T-cell (primary cell): Measurements from ENCODE around the gene COX4I1. TPM values are rescaled to one million over a fixed set of nuclear protein-coding genes. Genes with fewer than 3 reads are reported as not detected.

Source experiments
- ATAC-seq, 4 experiments: fragments of 200-7000 bp in 3 of 4; fragments of 150-1000 bp in 1 of 4; cut with Tn5 transposase; replicated peaks in 1 of 4; 1 replicate in 3 of 4; 2 replicates in 1 of 4; pipeline ENCODE4 v1.10.0; 2021; ENCODE audit warnings: moderate library complexity in 3 of 4, mild to moderate bottlenecking in 2 of 4, moderate number of reproducible peaks in 1 of 4
- CTCF ChIA-PET, 2 donors: fragments of 300-600 bp; sonication (Branson Sonifier 250); formaldehyde crosslinking; loops; one replicate each; lab custom pipeline; 2022; ENCODE audit warnings: antibody characterized with exemption in 2 of 2; lab: Charles Lee
- POLR2A ChIA-PET, 2 donors: fragments of 300-600 bp; sonication (Branson Sonifier 250); formaldehyde crosslinking; loops; one replicate each; lab custom pipeline; 2022; ENCODE audit warnings: antibody characterized with exemption in 2 of 2; lab: Charles Lee
- DNase-seq, 35 experiments: peaks; one replicate each; pipeline versions ENCODE4 v3.0.0 to v3.0.0-alpha.2; 2013 to 2023
- H3K27ac ChIP-seq: one replicate; pipeline ENCODE4 v1.5.1; 2013; ENCODE audit warnings: low read length
- H3K27me3 ChIP-seq, 2 experiments: replicated peaks in 1 of 2; 1 replicate in 1 of 2; 2 replicates in 1 of 2; pipeline versions ENCODE4 v1.6.1 to v1.7.0; 2013; ENCODE audit warnings: low read length in 1 of 2, mixed read lengths in 1 of 2; ENCODE audit not compliant: control insufficient read depth in 2 of 2, insufficient read depth in 2 of 2; ENCODE audit errors: extremely low read depth in 1 of 2
- H3K36me3 ChIP-seq, 2 donors: 1 replicate in 1 of 2; 2 replicates in 1 of 2; pipeline versions ENCODE4 v1.6.1 to v1.7.0; 2013; ENCODE audit warnings: low read length in 1 of 2; ENCODE audit not compliant: control insufficient read depth in 2 of 2, insufficient read depth in 1 of 2; ENCODE audit errors: extremely low read depth in 1 of 2
- H3K4me1 ChIP-seq, 2 experiments: 1 replicate in 1 of 2; 2 replicates in 1 of 2; pipeline versions ENCODE4 v1.6.1 to v1.7.0; 2013; ENCODE audit warnings: low read length in 2 of 2, mixed read lengths in 1 of 2; ENCODE audit not compliant: insufficient read depth in 2 of 2, control insufficient read depth in 1 of 2; ENCODE audit errors: extremely low read depth in 1 of 2
- H3K4me3 ChIP-seq, 2 donors: 1 replicate in 1 of 2; 2 replicates in 1 of 2; pipeline versions ENCODE4 v1.5.1 to v1.7.0; 2013; ENCODE audit warnings: mild to moderate bottlenecking in 2 of 2, low read length in 1 of 2, moderate library complexity in 1 of 2; ENCODE audit not compliant: control insufficient read depth in 1 of 2; ENCODE audit errors: extremely low read depth in 1 of 2
- H3K9me3 ChIP-seq: 2 replicates; pipeline ENCODE4 v1.7.0; 2013
- H3K27ac Mint-ChIP-seq, 2 donors: one replicate each; pipeline ENCODE4 v1.8.0; 2020 to 2021; ENCODE audit warnings: mild to moderate bottlenecking in 2 of 2, mixed read lengths in 2 of 2
- H3K27me3 Mint-ChIP-seq, 2 donors: one replicate each; pipeline ENCODE4 v1.8.0; 2021 to 2022; ENCODE audit warnings: mixed read lengths in 2 of 2
- H3K36me3 Mint-ChIP-seq: one replicate; pipeline ENCODE4 v1.8.0; 2021; ENCODE audit warnings: mixed read lengths
- H3K4me1 Mint-ChIP-seq, 3 donors: one replicate each; pipeline ENCODE4 v1.8.0; 2020 to 2022; ENCODE audit warnings: mixed read lengths in 3 of 3, mild to moderate bottlenecking in 1 of 3
- H3K4me3 Mint-ChIP-seq, 3 donors: one replicate each; pipeline ENCODE4 v1.8.0; 2020 to 2022; ENCODE audit warnings: mild to moderate bottlenecking in 3 of 3, mixed read lengths in 3 of 3, moderate library complexity in 3 of 3
- H3K9me3 Mint-ChIP-seq, 3 donors: one replicate each; pipeline ENCODE4 v1.8.0; 2020 to 2022; ENCODE audit warnings: mixed read lengths in 3 of 3
- WGBS: methylation state at CpG from one replicate; pipeline ENCODE4 v1.1.5; 2013; ENCODE audit warnings: missing lambda C conversion rate; ENCODE audit not compliant: insufficient coverage; 5-methylcytosine and 5-hydroxymethylcytosine counted together
- total RNA-seq, 35 experiments: library from RNA in 6 of 35; stranded (reverse) in 6 of 35; fragments of 120-200 nt in 1 of 35; gene quantifications; one replicate each; pipeline versions ENCODE4 v1.2.1 to v1.2.4 and lab custom pipeline; 2013 to 2026

Gene COX4I1
- total RNA-seq, 5 donors from 2014 or later (not counting 1 experiment from before 2014, with no cell fraction given): 542 to 606 (median 574) TPM

DNA sequence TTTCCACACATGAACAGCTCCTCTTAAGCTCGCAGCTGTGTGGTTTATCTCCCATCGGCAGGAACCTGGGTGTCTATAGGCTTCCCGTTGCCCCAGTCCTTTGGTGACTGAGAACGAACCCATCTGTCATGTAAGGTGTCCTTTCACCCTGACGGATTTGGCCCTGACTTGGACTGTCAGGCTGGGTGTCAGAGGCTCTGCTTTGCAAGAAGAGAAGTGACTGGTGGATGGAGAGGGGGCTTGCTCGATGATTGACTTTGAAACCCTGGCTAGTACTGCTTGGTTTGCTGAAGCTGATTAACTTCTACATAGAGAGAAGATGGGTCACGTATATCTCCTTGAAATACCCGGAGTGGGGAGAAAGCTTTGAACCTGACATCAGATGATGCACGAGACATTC, 42.9 kb downstream of the COX4I1 start:
- peaks cover 30 to 34% of the 10 kb centered on the region in 2 donors for H3K27me3 Mint-ChIP-seq
- Histone ChIP-seq H3K36me3 (no peaks in the 10 kb centered on the region), H3K4me1 (no peaks in the 10 kb centered on the region), H3K27ac (no peak overlapping the region), H3K4me3 (no peak overlapping the region), H3K27me3 (peaks cover 0 to 56% of the 10 kb centered on the region in 2 experiments), H3K9me3 (no peaks in the 10 kb centered on the region)
- no peak for DNase-seq
- no peaks in the 10 kb centered on the region for H3K36me3 Mint-ChIP-seq
- H3K4me1 Mint-ChIP-seq: peaks cover 6 to 7% (median 7%) of the 10 kb centered on the region in 3 donors
- ChIA-PET POLR2A (no interaction called here), CTCF (no interaction called here)
- H3K27ac Mint-ChIP-seq: no peak overlapping the region
- 85% methylated on average over 5 of the region's 9 CpGs for WGBS
- no peak for ATAC-seq
- no peak overlapping the region for H3K4me3 Mint-ChIP-seq
- H3K9me3 Mint-ChIP-seq: no peaks in the 10 kb centered on the region

DNA sequence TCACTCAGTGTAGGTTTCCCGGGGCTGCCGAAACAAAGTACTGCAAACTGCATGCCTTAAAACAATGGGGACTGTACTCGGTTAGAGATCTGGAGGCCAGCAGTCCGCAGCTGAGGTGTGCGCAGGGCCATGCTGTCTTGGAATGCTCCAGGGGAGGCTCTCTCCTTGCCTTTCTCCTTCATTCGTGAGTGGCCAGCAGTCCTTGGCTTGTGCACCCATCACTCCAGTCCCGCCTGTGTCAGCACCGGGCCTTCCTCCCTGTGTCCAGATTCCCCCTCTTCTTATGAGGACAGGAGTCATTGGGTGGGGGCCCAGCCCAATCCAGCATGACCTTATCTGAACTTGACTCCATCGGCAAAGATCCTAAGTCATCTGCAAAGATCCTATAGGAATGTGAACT, 43.4 kb downstream of the COX4I1 start:
- Histone ChIP-seq H3K4me1 (no peaks in the 10 kb centered on the region), H3K27me3 (peaks cover 0 to 59% of the 10 kb centered on the region in 2 experiments), H3K27ac (no peak overlapping the region), H3K36me3 (no peaks in the 10 kb centered on the region), H3K9me3 (no peaks in the 10 kb centered on the region), H3K4me3 (no peak overlapping the region)
- Mint-ChIP-seq H3K27ac (no peak overlapping the region), H3K4me1 (peaks cover 6 to 11% (median 7%) of the 10 kb centered on the region in 3 donors), H3K9me3 (no peaks in the 10 kb centered on the region), H3K36me3 (no peaks in the 10 kb centered on the region), H3K4me3 (no peak overlapping the region), H3K27me3 (peaks cover 33% of the 10 kb centered on the region in 2 donors)
- ChIA-PET CTCF (no interaction called here), POLR2A (no interaction called here)
- no peak for DNase-seq
- 92% methylated on average over 5 of the region's 9 CpGs for WGBS
- no peak for ATAC-seq

DNA sequence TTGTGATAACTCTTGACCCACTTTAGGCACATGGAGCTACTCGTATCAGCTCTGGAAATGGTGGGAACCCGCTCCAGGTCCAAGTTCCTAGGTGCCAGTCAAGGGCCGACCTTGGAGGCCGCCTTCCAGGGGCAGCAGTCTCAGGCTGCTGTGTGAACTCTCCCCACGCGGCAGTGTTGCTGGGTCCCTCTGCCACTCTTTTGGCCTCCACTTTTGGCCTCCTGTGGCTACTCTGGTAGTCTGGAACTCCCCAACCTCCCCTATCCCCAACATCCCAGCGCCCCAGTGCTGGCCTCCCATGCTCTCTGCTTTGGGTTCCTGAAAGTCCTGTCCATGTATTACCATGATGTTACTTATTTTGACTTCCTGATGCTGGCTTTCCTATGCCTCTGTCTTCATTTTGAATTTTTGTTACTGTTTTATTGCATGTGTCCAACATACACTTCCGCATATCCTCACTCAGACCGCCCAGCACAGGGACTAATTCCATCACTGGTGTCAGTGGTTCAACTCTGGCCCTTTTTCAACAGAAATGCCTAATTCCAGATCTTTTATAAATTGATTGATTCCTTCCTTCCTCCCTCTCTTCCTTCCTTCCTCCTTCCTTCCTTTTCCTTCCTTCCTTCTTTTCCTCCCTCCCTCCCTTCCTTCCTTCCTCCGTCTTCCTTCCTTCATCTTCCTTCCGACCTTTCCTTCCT, 44.1 kb downstream of the COX4I1 start:
- 88% methylated on average over 9 of the region's 11 CpGs for WGBS
- Histone ChIP-seq H3K4me1 (no peaks in the 10 kb centered on the region), H3K4me3 (no peak overlapping the region), H3K27me3 (peaks cover 0 to 61% of the 10 kb centered on the region in 2 experiments), H3K27ac (no peak overlapping the region), H3K36me3 (no peaks in the 10 kb centered on the region), H3K9me3 (no peaks in the 10 kb centered on the region)
- Mint-ChIP-seq H3K9me3 (no peaks in the 10 kb centered on the region), H3K27me3 (peaks cover 32 to 37% of the 10 kb centered on the region in 2 donors), H3K4me1 (peaks cover 6 to 11% (median 7%) of the 10 kb centered on the region in 3 donors), H3K4me3 (no peak overlapping the region), H3K27ac (no peak overlapping the region), H3K36me3 (no peaks in the 10 kb centered on the region)
- POLR2A ChIA-PET: no interaction called here
- DNase-seq (no peak), ATAC-seq (no peak)
- CTCF ChIA-PET: no interaction called here

DNA sequence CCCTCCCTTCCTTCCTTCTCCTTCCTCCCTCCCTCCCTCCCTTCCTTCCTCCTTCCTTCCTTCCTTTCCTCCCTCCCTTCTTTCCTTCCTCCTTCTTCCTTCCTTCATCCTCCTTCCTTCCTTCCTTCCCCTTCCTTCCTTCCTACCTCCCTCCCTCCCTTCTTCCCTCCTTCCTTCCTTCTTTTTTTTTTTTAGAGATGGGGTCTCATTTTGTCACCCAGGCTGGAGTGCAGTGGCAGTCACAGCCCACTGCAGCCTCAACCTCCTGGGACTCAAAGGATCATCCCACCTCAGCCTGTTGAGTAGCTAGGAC, 44.6 kb downstream of the COX4I1 start:
- Histone ChIP-seq H3K4me1 (no peaks in the 10 kb centered on the region), H3K36me3 (no peaks in the 10 kb centered on the region), H3K27me3 (peaks cover 0 to 56% of the 10 kb centered on the region in 2 experiments), H3K4me3 (no peak overlapping the region), H3K27ac (no peak overlapping the region), H3K9me3 (no peaks in the 10 kb centered on the region)
- ChIA-PET CTCF (no interaction called here), POLR2A (no interaction called here)
- H3K36me3 Mint-ChIP-seq: no peaks in the 10 kb centered on the region
- H3K4me3 Mint-ChIP-seq: no peak overlapping the region
- H3K4me1 Mint-ChIP-seq: peaks cover 6 to 11% (median 7%) of the 10 kb centered on the region in 3 donors
- no peak for DNase-seq
- no peak for ATAC-seq
- no peaks in the 10 kb centered on the region for H3K9me3 Mint-ChIP-seq
- peaks cover 32 to 34% of the 10 kb centered on the region in 2 donors for H3K27me3 Mint-ChIP-seq
- H3K27ac Mint-ChIP-seq: no peak overlapping the region

DNA sequence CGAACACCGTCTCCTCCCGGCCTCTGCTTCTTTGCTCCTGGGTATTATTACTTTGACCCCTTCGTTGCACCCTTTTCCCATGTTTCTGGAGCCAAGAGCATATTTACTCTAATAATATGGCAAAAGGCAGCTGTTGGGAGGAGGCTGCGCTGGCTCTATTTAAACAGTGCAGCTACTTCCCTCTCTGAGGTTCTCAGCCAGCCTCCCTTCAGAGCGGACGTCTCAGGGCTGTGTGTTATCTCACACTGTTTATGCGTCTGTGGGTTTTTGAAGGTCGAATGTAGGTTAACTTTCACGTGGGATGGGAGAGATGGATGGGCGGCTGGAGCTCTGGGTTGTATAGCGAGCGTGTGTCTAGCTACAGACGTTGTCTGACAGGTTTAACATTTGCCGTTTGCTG, 45.3 kb downstream of the COX4I1 start:
- H3K27me3 ChIP-seq: peaks cover 0 to 49% of the 10 kb centered on the region in 2 experiments
- 18% methylated on average over 8 of the region's 15 CpGs for WGBS
- DNase-seq (no peak), ATAC-seq (no peak)
- H3K4me3 Mint-ChIP-seq: no peak overlapping the region
- H3K4me1 Mint-ChIP-seq: peaks cover 6 to 11% (median 7%) of the 10 kb centered on the region in 3 donors
- H3K27ac Mint-ChIP-seq: no peak overlapping the region
- H3K4me3 ChIP-seq: no peak overlapping the region
- H3K4me1 ChIP-seq: no peaks in the 10 kb centered on the region
- no peaks in the 10 kb centered on the region for H3K36me3 ChIP-seq
- CTCF ChIA-PET: no interaction called here
- no peaks in the 10 kb centered on the region for H3K9me3 Mint-ChIP-seq
- no peaks in the 10 kb centered on the region for H3K9me3 ChIP-seq
- H3K27ac ChIP-seq: no peak overlapping the region
- no peaks in the 10 kb centered on the region for H3K36me3 Mint-ChIP-seq
- peaks cover 30 to 31% of the 10 kb centered on the region in 2 donors for H3K27me3 Mint-ChIP-seq
- POLR2A ChIA-PET: no interaction called here

DNA sequence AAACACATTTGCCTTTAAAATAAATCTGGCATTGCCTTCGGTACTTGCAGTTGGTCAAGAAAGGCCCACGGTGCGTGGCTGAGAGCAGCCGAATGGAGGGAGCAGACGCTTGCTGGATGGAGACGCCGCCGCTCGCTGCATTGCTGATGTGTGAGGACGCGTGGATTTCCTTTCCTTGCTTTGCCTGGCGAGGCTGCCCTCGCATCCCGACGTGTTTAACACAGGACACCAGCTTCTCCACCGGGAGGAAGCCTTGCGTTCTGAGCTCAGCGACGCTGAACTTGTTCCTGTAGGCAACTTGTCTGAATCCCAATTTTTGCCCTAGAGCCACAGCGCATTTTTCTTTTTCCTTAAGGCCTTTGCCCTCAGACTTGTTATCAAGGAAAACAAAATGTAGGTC, 45.8 kb downstream of the COX4I1 start:
- no peak overlapping the region for H3K4me3 Mint-ChIP-seq
- ChIA-PET CTCF (no interaction called here), POLR2A (no interaction called here)
- H3K27ac Mint-ChIP-seq: no peak overlapping the region
- H3K4me1 Mint-ChIP-seq: peaks cover 6 to 11% (median 7%) of the 10 kb centered on the region in 3 donors
- no peak overlapping the region for H3K4me3 ChIP-seq
- H3K27me3 ChIP-seq: peaks cover 0 to 45% of the 10 kb centered on the region in 2 experiments
- 92% methylated on average over 19 of the region's 20 CpGs for WGBS
- peaks cover 26 to 30% of the 10 kb centered on the region in 2 donors for H3K27me3 Mint-ChIP-seq
- H3K27ac ChIP-seq: no peak overlapping the region
- no peaks in the 10 kb centered on the region for H3K9me3 Mint-ChIP-seq
- no peaks in the 10 kb centered on the region for H3K36me3 ChIP-seq
- H3K9me3 ChIP-seq: no peaks in the 10 kb centered on the region
- no peaks in the 10 kb centered on the region for H3K36me3 Mint-ChIP-seq
- DNase-seq (no peak), ATAC-seq (no peak)
- no peaks in the 10 kb centered on the region for H3K4me1 ChIP-seq
